H9 (cell line): Measurements from ENCODE around the gene SERPINE1. TPM values are rescaled to one million over a fixed set of nuclear protein-coding genes. Genes with fewer than 3 reads are reported as not detected.

Source experiments
- DNase-seq: peaks from one replicate; pipeline ENCODE4 v3.0.0-alpha.2; 2017
- H2AFZ ChIP-seq: one replicate; pipeline ENCODE4 v1.6.1; 2013; ENCODE audit warnings: mild to moderate bottlenecking, low read length, control low read depth, moderate library complexity
- H2AK5ac ChIP-seq: 2 replicates; pipeline ENCODE4 v1.6.1; 2013; ENCODE audit warnings: low read length, control low read depth, mixed read lengths; ENCODE audit not compliant: insufficient read length
- H2BK120ac ChIP-seq: one replicate; pipeline ENCODE4 v1.6.1; 2013; ENCODE audit warnings: low read depth, mild to moderate bottlenecking, low read length, control low read depth, inconsistent platforms; ENCODE audit not compliant: poor library complexity, severe bottlenecking
- H2BK12ac ChIP-seq: 2 replicates; pipeline ENCODE4 v1.6.1; 2013; ENCODE audit warnings: low read length, control low read depth, mixed read lengths, low read depth; ENCODE audit not compliant: insufficient read length
- H2BK15ac ChIP-seq: 2 replicates; pipeline ENCODE4 v1.6.1; 2013; ENCODE audit warnings: low read depth, low read length, control low read depth
- H2BK20ac ChIP-seq: one replicate; pipeline ENCODE4 v1.6.1; 2013; ENCODE audit warnings: low read depth, mild to moderate bottlenecking, low read length, control low read depth, inconsistent platforms; ENCODE audit not compliant: poor library complexity, severe bottlenecking
- H2BK5ac ChIP-seq: 2 replicates; pipeline ENCODE4 v1.6.1; 2013; ENCODE audit warnings: low read length, control low read depth, mixed read lengths; ENCODE audit not compliant: insufficient read length
- H3K14ac ChIP-seq: 2 replicates; pipeline ENCODE4 v1.6.1; 2013; ENCODE audit warnings: low read length, control low read depth; ENCODE audit not compliant: insufficient read depth
- H3K18ac ChIP-seq: 2 replicates; pipeline ENCODE4 v1.6.1; 2013; ENCODE audit warnings: low read depth, mild to moderate bottlenecking, mixed read lengths, low read length, control low read depth; ENCODE audit not compliant: insufficient read length
- H3K23ac ChIP-seq: 2 replicates; pipeline ENCODE4 v1.6.1; 2013; ENCODE audit warnings: low read length, control low read depth, mixed read lengths, low read depth; ENCODE audit not compliant: insufficient read length
- H3K23me2 ChIP-seq: 2 replicates; pipeline ENCODE4 v1.6.1; 2013; ENCODE audit warnings: low read depth, mild to moderate bottlenecking, mixed read lengths, low read length, control low read depth; ENCODE audit not compliant: insufficient read length, poor library complexity, severe bottlenecking
- H3K27ac ChIP-seq: 2 replicates; pipeline ENCODE4 v1.5.1; 2013; ENCODE audit warnings: low read length, control low read depth, mixed read lengths, low read depth; ENCODE audit not compliant: insufficient read length
- H3K27me3 ChIP-seq: 2 replicates; pipeline ENCODE4 v1.6.1; 2013; ENCODE audit warnings: low read length, control low read depth, inconsistent platforms; ENCODE audit not compliant: insufficient read depth
- H3K4ac ChIP-seq: 2 replicates; pipeline ENCODE4 v1.6.1; 2013; ENCODE audit warnings: low read depth, mild to moderate bottlenecking, control low read depth, inconsistent platforms, low read length, moderate library complexity
- H3K4me1 ChIP-seq: 2 replicates; pipeline ENCODE4 v1.6.1; 2013; ENCODE audit warnings: low read length, control low read depth, inconsistent platforms; ENCODE audit not compliant: insufficient read depth
- H3K4me2 ChIP-seq: 2 replicates; pipeline ENCODE4 v1.6.1; 2013; ENCODE audit warnings: low read length, control low read depth, mixed read lengths; ENCODE audit not compliant: insufficient read length, insufficient read depth
- H3K56ac ChIP-seq: 2 replicates; pipeline ENCODE4 v1.6.1; 2013; ENCODE audit warnings: low read depth, mild to moderate bottlenecking, mixed read lengths, low read length, control low read depth; ENCODE audit not compliant: insufficient read length
- H3K79me1 ChIP-seq: 2 replicates; pipeline ENCODE4 v1.6.1; 2013; ENCODE audit warnings: low read depth, mild to moderate bottlenecking, moderate library complexity, low read length, control low read depth, inconsistent platforms; ENCODE audit not compliant: insufficient read depth, poor library complexity, severe bottlenecking
- H3K79me2 ChIP-seq: 2 replicates; pipeline ENCODE4 v1.6.1; 2013; ENCODE audit warnings: low read length, control low read depth, inconsistent platforms; ENCODE audit not compliant: insufficient read depth
- H3K9ac ChIP-seq: 2 replicates; pipeline ENCODE4 v1.6.1; 2013; ENCODE audit warnings: low read length, control low read depth, mixed read lengths; ENCODE audit not compliant: insufficient read length; ENCODE audit errors: extremely low read depth
- H3K9me3 ChIP-seq: one replicate; pipeline ENCODE4 v1.6.1; 2013; ENCODE audit warnings: low read depth, low read length, inconsistent platforms; ENCODE audit not compliant: control insufficient read depth
- H3T11ph ChIP-seq: one replicate; pipeline ENCODE4 v1.6.1; 2013; ENCODE audit warnings: mild to moderate bottlenecking, low read length, control low read depth, inconsistent platforms
- H4K20me1 ChIP-seq: one replicate; pipeline ENCODE4 v1.6.1; 2013; ENCODE audit not compliant: control insufficient read depth, insufficient read length, insufficient read depth
- H4K5ac ChIP-seq: 2 replicates; pipeline ENCODE4 v1.6.1; 2013; ENCODE audit warnings: low read depth, mild to moderate bottlenecking, mixed read lengths, low read length, control low read depth; ENCODE audit not compliant: insufficient read length
- H4K8ac ChIP-seq: replicated peaks from 2 replicates; pipeline ENCODE4 v1.6.1; 2013; ENCODE audit warnings: low read length, control low read depth, mixed read lengths, low read depth; ENCODE audit not compliant: insufficient read length
- H4K91ac ChIP-seq: 2 replicates; pipeline ENCODE4 v1.6.1; 2013; ENCODE audit warnings: low read depth, mild to moderate bottlenecking, moderate library complexity, mixed read lengths, low read length, control low read depth; ENCODE audit not compliant: insufficient read length
- H3K27ac Mint-ChIP-seq, 3 experiments: 2 replicates in 2 of 3; 3 replicates in 1 of 3; pipeline ENCODE4 v1.8.0; 2020 to 2021; ENCODE audit warnings: mixed read lengths in 3 of 3, mild to moderate bottlenecking in 1 of 3, moderate library complexity in 1 of 3
- H3K27me3 Mint-ChIP-seq: 2 replicates; pipeline ENCODE4 v1.8.0; 2021; ENCODE audit warnings: low read depth, mild to moderate bottlenecking, moderate library complexity, mixed read lengths
- H3K36me3 Mint-ChIP-seq, 3 experiments: 2 replicates in 2 of 3; 3 replicates in 1 of 3; pipeline ENCODE4 v1.8.0; 2020 to 2021; ENCODE audit warnings: low read depth in 3 of 3, mixed read lengths in 3 of 3; ENCODE audit not compliant: insufficient read depth in 1 of 3
- H3K4me1 Mint-ChIP-seq, 2 experiments: 2 replicates each; pipeline ENCODE4 v1.8.0; 2020; ENCODE audit warnings: mixed read lengths in 2 of 2
- H3K4me3 Mint-ChIP-seq, 2 experiments: 2 replicates in 1 of 2; 3 replicates in 1 of 2; pipeline ENCODE4 v1.8.0; 2020 to 2021; ENCODE audit warnings: mild to moderate bottlenecking in 2 of 2, mixed read lengths in 2 of 2, moderate library complexity in 1 of 2
- H3K9me3 Mint-ChIP-seq, 2 experiments: 2 replicates in 1 of 2; 3 replicates in 1 of 2; pipeline ENCODE4 v1.8.0; 2020; ENCODE audit warnings: mild to moderate bottlenecking in 2 of 2, mixed read lengths in 2 of 2, moderate library complexity in 1 of 2
- CTCF ChIP-seq: fragments of 200-600 bp; sonication (generic); conservative IDR thresholded peaks from 3 replicates; pipeline ENCODE4 v1.8.0; 2021; ENCODE audit warnings: antibody characterized with exemption, mild to moderate bottlenecking
- WGBS: extraction: QIAGEN DNeasy Blood & Tissue Kit; methylation state at CpG from one replicate; pipeline ENCODE4 v1.1.7; 2013; ENCODE audit warnings: missing lambda C conversion rate, low lambda C conversion rate, mixed read lengths; ENCODE audit not compliant: insufficient read length; ENCODE audit errors: extremely low coverage; 5-methylcytosine and 5-hydroxymethylcytosine counted together
- total RNA-seq: library from RNA; stranded (reverse); gene quantifications from 2 replicates; pipeline ENCODE4 v1.2.1, GENCODE V29; 2021

SERPINE1 gene
- total RNA-seq, 1 experiment from 2014 or later: 11.5 TPM

- no peaks in the 10 kb centered on the region for H3K27me3 ChIP-seq
- H4K20me1 ChIP-seq: no peaks in the 10 kb centered on the region
- no peak overlapping the region for H3K9ac ChIP-seq
- no peak overlapping the region for H4K8ac ChIP-seq
- H3K18ac ChIP-seq: no peak overlapping the region
- Mint-ChIP-seq H3K4me3 (no peak overlapping the region), H3K27me3 (no peaks in the 10 kb centered on the region), H3K4me1 (peaks cover 46% of the 10 kb centered on the region in 2 experiments), H3K36me3 (peaks cover 0 to 4% (median 2%) of the 10 kb centered on the region in 3 experiments; a peak in 2 of 7 replicates), H3K27ac (no peak overlapping the region), H3K9me3 (no peaks in the 10 kb centered on the region; a peak in 1 of 5 replicates)
- no peak overlapping the region for H3K4ac ChIP-seq
- no peak overlapping the region for H3K56ac ChIP-seq
- no peak overlapping the region for H3K14ac ChIP-seq
- no peak overlapping the region for H2BK120ac ChIP-seq
- no peak for DNase-seq
- no peak overlapping the region for H2BK20ac ChIP-seq
- no peak overlapping the region for H2BK15ac ChIP-seq
- H2BK5ac ChIP-seq: no peak overlapping the region
- H3K23ac ChIP-seq: no peak overlapping the region
- H4K91ac ChIP-seq: no peak overlapping the region
- no peaks in the 10 kb centered on the region for H3K79me2 ChIP-seq
- H3K4me1 ChIP-seq: peaks cover 7% of the 10 kb centered on the region
- no peaks in the 10 kb centered on the region for H3K9me3 ChIP-seq
- no peak overlapping the region for H3K4me2 ChIP-seq
- H2BK12ac ChIP-seq: no peak overlapping the region
- no peak for TF ChIP-seq CTCF
- WGBS: no CpG with 5 or more reads among the region's 4 CpGs
- no peak overlapping the region for H3T11ph ChIP-seq
- no peak overlapping the region for H3K27ac ChIP-seq
- no peaks in the 10 kb centered on the region for H3K79me1 ChIP-seq
- no peak overlapping the region for H4K5ac ChIP-seq
- no peak overlapping the region for H2AK5ac ChIP-seq
- no peaks in the 10 kb centered on the region for H3K23me2 ChIP-seq
- no peak overlapping the region for H2AFZ ChIP-seq
Observed at GRCh38 chr7:101097561-101097960, 29.3 kb upstream of the SERPINE1 start.
